Trophoblast cell (in vitro differentiated cells and primary cell): Measurements from ENCODE around the gene ZNF594.

Experiments used
- DNase-seq, 2 donors: peaks; one replicate each; pipeline ENCODE4 v3.0.0-alpha.2; 2016
- H2AFZ ChIP-seq: 2 replicates; pipeline ENCODE4 v1.6.1; 2013; ENCODE audit warnings: low read length, moderate library complexity, mild to moderate bottlenecking; ENCODE audit not compliant: insufficient read depth, poor library complexity
- H2AK5ac ChIP-seq: 2 replicates; pipeline ENCODE4 v1.6.1; 2013; ENCODE audit warnings: mild to moderate bottlenecking, low read length
- H2BK120ac ChIP-seq: 2 replicates; pipeline ENCODE4 v1.6.1; 2013; ENCODE audit warnings: low read length, mild to moderate bottlenecking, moderate library complexity; ENCODE audit not compliant: insufficient read depth, poor library complexity
- H2BK12ac ChIP-seq: 2 replicates; pipeline ENCODE4 v1.6.1; 2013; ENCODE audit warnings: mild to moderate bottlenecking, low read length, moderate library complexity
- H2BK5ac ChIP-seq: 2 replicates; pipeline ENCODE4 v1.6.1; 2013; ENCODE audit warnings: low read length, low read depth, moderate library complexity, mild to moderate bottlenecking; ENCODE audit not compliant: poor library complexity
- H3K14ac ChIP-seq: 2 replicates; pipeline ENCODE4 v1.6.1; 2013; ENCODE audit warnings: mild to moderate bottlenecking, low read length
- H3K18ac ChIP-seq: 2 replicates; pipeline ENCODE4 v1.6.1; 2013; ENCODE audit warnings: mild to moderate bottlenecking, low read length
- H3K23ac ChIP-seq: 2 replicates; pipeline ENCODE4 v1.6.1; 2013; ENCODE audit warnings: low read length
- H3K27ac ChIP-seq: 2 replicates; pipeline ENCODE4 v1.5.1; 2013; ENCODE audit warnings: low read depth, mild to moderate bottlenecking, inconsistent platforms, low read length, moderate library complexity
- H3K27me3 ChIP-seq: 2 replicates; pipeline ENCODE4 v1.6.1; 2013; ENCODE audit warnings: inconsistent platforms, mild to moderate bottlenecking, low read length, moderate library complexity; ENCODE audit not compliant: insufficient read depth
- H3K36me3 ChIP-seq, 2 experiments: 1 replicate in 1 of 2; 2 replicates in 1 of 2; pipeline ENCODE4 v1.6.1; 2013; ENCODE audit warnings: low read length in 2 of 2, mild to moderate bottlenecking in 2 of 2, moderate library complexity in 1 of 2; ENCODE audit not compliant: insufficient read depth in 2 of 2, control insufficient read depth in 1 of 2
- H3K4ac ChIP-seq: 2 replicates; pipeline ENCODE4 v1.6.1; 2013; ENCODE audit warnings: low read depth, mild to moderate bottlenecking, low read length, moderate library complexity
- H3K4me1 ChIP-seq, 2 experiments: 1 replicate in 1 of 2; 2 replicates in 1 of 2; pipeline ENCODE4 v1.6.1; 2013; ENCODE audit warnings: low read length in 2 of 2, mild to moderate bottlenecking in 2 of 2, moderate library complexity in 1 of 2; ENCODE audit not compliant: insufficient read depth in 2 of 2, control insufficient read depth in 1 of 2
- H3K4me2 ChIP-seq: 2 replicates; pipeline ENCODE4 v1.6.1; 2013; ENCODE audit warnings: inconsistent platforms, mild to moderate bottlenecking, low read length, moderate library complexity
- H3K4me3 ChIP-seq: 2 replicates; pipeline ENCODE4 v1.5.1; 2013; ENCODE audit warnings: mild to moderate bottlenecking, low read depth, low read length, inconsistent platforms
- H3K79me1 ChIP-seq: one replicate; pipeline ENCODE4 v1.6.1; 2013; ENCODE audit warnings: low read length
- H3K79me2 ChIP-seq: 2 replicates; pipeline ENCODE4 v1.6.1; 2013; ENCODE audit warnings: low read length, mild to moderate bottlenecking; ENCODE audit not compliant: control insufficient read depth, insufficient read depth, poor library complexity
- H3K9ac ChIP-seq: 2 replicates; pipeline ENCODE4 v1.6.1; 2013; ENCODE audit warnings: mild to moderate bottlenecking, low read length
- H3K9me3 ChIP-seq: 2 replicates; pipeline ENCODE4 v1.6.1; 2013; ENCODE audit warnings: low read depth, mild to moderate bottlenecking, control low read depth, inconsistent platforms, low read length; ENCODE audit not compliant: insufficient read depth
- H4K12ac ChIP-seq: 2 replicates; pipeline ENCODE4 v1.6.1; 2013; ENCODE audit warnings: low read depth, mild to moderate bottlenecking, low read length, moderate library complexity
- H4K8ac ChIP-seq: 2 replicates; pipeline ENCODE4 v1.6.1; 2013; ENCODE audit warnings: low read depth, mild to moderate bottlenecking, low read length, moderate library complexity
- H4K91ac ChIP-seq: one replicate; pipeline ENCODE4 v1.6.1; 2013; ENCODE audit warnings: low read depth, mild to moderate bottlenecking, low read length, moderate library complexity
- WGBS: extraction: QIAGEN DNeasy Blood & Tissue Kit; methylation state at CpG from one replicate; pipeline ENCODE4 v1.1.7; 2013; ENCODE audit warnings: missing lambda C conversion rate; ENCODE audit not compliant: insufficient read length, insufficient coverage; ENCODE audit errors: extremely low coverage; 5-methylcytosine and 5-hydroxymethylcytosine counted together

ZNF594 gene

GRCh38 chr17:5209396-5209795 lies 17.7 kb upstream of the ZNF594 start:
- Histone ChIP-seq H3K18ac (no peak overlapping the region), H3K4ac (no peak overlapping the region), H3K4me2 (no peak overlapping the region), H4K8ac (no peak overlapping the region), H4K91ac (no peak overlapping the region), H2BK12ac (no peak overlapping the region), H3K14ac (no peak overlapping the region), H3K23ac (no peak overlapping the region), H2BK120ac (no peak overlapping the region), H3K9ac (no peak overlapping the region), H3K27ac (no peak overlapping the region), H2AFZ (no peak overlapping the region), H3K27me3 (no peaks in the 10 kb centered on the region), H3K4me3 (no peak overlapping the region), H3K36me3 (no peaks in the 10 kb centered on the region), H3K9me3 (no peaks in the 10 kb centered on the region), H3K79me2 (no peaks in the 10 kb centered on the region), H3K4me1 (no peaks in the 10 kb centered on the region), H3K79me1 (no peaks in the 10 kb centered on the region), H2BK5ac (no peak overlapping the region), H2AK5ac (no peak overlapping the region), H4K12ac (no peak overlapping the region)
- no CpG with 5 or more reads among the region's 3 CpGs for WGBS
- no peak for DNase-seq

GRCh38 chr17:5203908-5204294 lies 12.2 kb upstream of the ZNF594 start:
- Histone ChIP-seq H3K23ac (no peak overlapping the region), H2BK12ac (no peak overlapping the region), H2AFZ (no peak overlapping the region), H3K4me2 (no peak overlapping the region), H4K8ac (no peak overlapping the region), H3K79me1 (no peaks in the 10 kb centered on the region), H2AK5ac (no peak overlapping the region), H3K79me2 (no peaks in the 10 kb centered on the region), H3K27me3 (no peaks in the 10 kb centered on the region), H3K4ac (no peak overlapping the region), H3K14ac (no peak overlapping the region), H3K4me1 (no peaks in the 10 kb centered on the region), H2BK120ac (no peak overlapping the region), H3K9ac (no peak overlapping the region), H4K91ac (no peak overlapping the region), H3K36me3 (no peaks in the 10 kb centered on the region), H2BK5ac (no peak overlapping the region), H4K12ac (no peak overlapping the region), H3K27ac (no peak overlapping the region), H3K4me3 (no peak overlapping the region), H3K18ac (no peak overlapping the region), H3K9me3 (no peaks in the 10 kb centered on the region)
- peak; percentile 10 to 77 for DNase-seq
- WGBS: no CpG with 5 or more reads among the region's 1 CpG

GRCh38 chr17:5203178-5203907 lies 11.7 kb upstream of the ZNF594 start:
- Histone ChIP-seq H3K4ac (no peak overlapping the region), H3K23ac (no peak overlapping the region)
- whole genome bisulfite sequencing: no CpG with 5 or more reads among the region's 14 CpGs

GRCh38 chr17:5201011-5201410 lies 9.3 kb upstream of the ZNF594 start:
- no peaks in the 10 kb centered on the region for H3K27me3 ChIP-seq
- no peak overlapping the region for H2BK120ac ChIP-seq
- no peak overlapping the region for H4K91ac ChIP-seq
- H3K9me3 ChIP-seq: no peaks in the 10 kb centered on the region
- no peaks in the 10 kb centered on the region for H3K4me1 ChIP-seq
- no peak overlapping the region for H3K27ac ChIP-seq
- no peak overlapping the region for H3K14ac ChIP-seq
- H3K79me1 ChIP-seq: no peaks in the 10 kb centered on the region
- H4K8ac ChIP-seq: no peak overlapping the region
- H3K36me3 ChIP-seq: no peaks in the 10 kb centered on the region
- H2AK5ac ChIP-seq: no peak overlapping the region
- H3K4ac ChIP-seq: no peak overlapping the region
- H2BK5ac ChIP-seq: no peak overlapping the region
- no peak overlapping the region for H3K18ac ChIP-seq
- H4K12ac ChIP-seq: no peak overlapping the region
- no peaks in the 10 kb centered on the region for H3K79me2 ChIP-seq
- no peak overlapping the region for H3K4me2 ChIP-seq
- no peak overlapping the region for H3K4me3 ChIP-seq
- no CpG with 5 or more reads among the region's 8 CpGs for WGBS
- DNase-seq: peak in 1 of 2 donors; percentile 14
- no peak overlapping the region for H3K23ac ChIP-seq
- no peak overlapping the region for H3K9ac ChIP-seq
- H2BK12ac ChIP-seq: no peak overlapping the region
- H2AFZ ChIP-seq: no peak overlapping the region

More at GRCh38 chr17:5203178-5203907, 11.7 kb upstream of the ZNF594 start:
- Histone ChIP-seq H2BK5ac (no peak overlapping the region), H3K4me1 (no peaks in the 10 kb centered on the region), H2AFZ (no peak overlapping the region), H2BK120ac (no peak overlapping the region), H4K91ac (no peak overlapping the region), H2BK12ac (no peak overlapping the region), H3K4me2 (no peak overlapping the region), H3K36me3 (no peaks in the 10 kb centered on the region), H2AK5ac (no peak overlapping the region), H3K9ac (no peak overlapping the region), H3K79me2 (no peaks in the 10 kb centered on the region), H4K8ac (no peak overlapping the region), H3K4me3 (no peak overlapping the region), H3K18ac (no peak overlapping the region), H3K27ac (no peak overlapping the region), H3K79me1 (no peaks in the 10 kb centered on the region), H3K9me3 (no peaks in the 10 kb centered on the region), H3K27me3 (no peaks in the 10 kb centered on the region), H4K12ac (no peak overlapping the region), H3K14ac (no peak overlapping the region)
- DNase-seq: peak; percentile 83 to 89
